Stomach (tissue), 4 donors: ENCODE data around the gene C5orf58.
"Not testable (repeated sequence)": the region's sequence is repeated elsewhere in the genome, so short reads cannot be mapped to it uniquely, and the experiment has no call there.

Experiments
- EP300 ChIP-seq: sonication (generic); formaldehyde crosslinking; IDR thresholded peaks from one replicate; pipeline ENCODE4 v1.6.1; 2017; ENCODE audit warnings: antibody characterized with exemption
- POLR2A ChIP-seq, 4 donors: fragments of 450-650 bp; IDR thresholded peaks; one replicate each; pipeline ENCODE4 v1.6.1; 2016; ENCODE audit warnings: antibody characterized with exemption in 4 of 4, control low read depth in 2 of 4, mild to moderate bottlenecking in 1 of 4, moderate library complexity in 1 of 4
- TF ChIP-seq, protein P1 (sequence below), 7 experiments: fragments of 450-650 bp in 4 of 7; fragments of 200-600 bp in 3 of 7; sonication (generic) in 3 of 7; IDR thresholded peaks; one replicate each; pipeline ENCODE4 v1.5.1; 2016 to 2019; ENCODE audit warnings: antibody characterized with exemption in 7 of 7, control low read depth in 2 of 7, mild to moderate bottlenecking in 1 of 7

- TF ChIP-seq, protein P1, sequence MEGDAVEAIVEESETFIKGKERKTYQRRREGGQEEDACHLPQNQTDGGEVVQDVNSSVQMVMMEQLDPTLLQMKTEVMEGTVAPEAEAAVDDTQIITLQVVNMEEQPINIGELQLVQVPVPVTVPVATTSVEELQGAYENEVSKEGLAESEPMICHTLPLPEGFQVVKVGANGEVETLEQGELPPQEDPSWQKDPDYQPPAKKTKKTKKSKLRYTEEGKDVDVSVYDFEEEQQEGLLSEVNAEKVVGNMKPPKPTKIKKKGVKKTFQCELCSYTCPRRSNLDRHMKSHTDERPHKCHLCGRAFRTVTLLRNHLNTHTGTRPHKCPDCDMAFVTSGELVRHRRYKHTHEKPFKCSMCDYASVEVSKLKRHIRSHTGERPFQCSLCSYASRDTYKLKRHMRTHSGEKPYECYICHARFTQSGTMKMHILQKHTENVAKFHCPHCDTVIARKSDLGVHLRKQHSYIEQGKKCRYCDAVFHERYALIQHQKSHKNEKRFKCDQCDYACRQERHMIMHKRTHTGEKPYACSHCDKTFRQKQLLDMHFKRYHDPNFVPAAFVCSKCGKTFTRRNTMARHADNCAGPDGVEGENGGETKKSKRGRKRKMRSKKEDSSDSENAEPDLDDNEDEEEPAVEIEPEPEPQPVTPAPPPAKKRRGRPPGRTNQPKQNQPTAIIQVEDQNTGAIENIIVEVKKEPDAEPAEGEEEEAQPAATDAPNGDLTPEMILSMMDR (IDR thresholded peaks at IDR 0.05) = not testable (repeated sequence)
- not testable (repeated sequence) for TF ChIP-seq POLR2A (IDR thresholded peaks at IDR 0.05); EP300
These were observed 16.1 kb downstream of the C5orf58 start for GRCh38 chr5:170248931-170249227.
